SK-N-SH treated with all-trans-retinoic acid at 6 μM for 48 hours (cell line): ENCODE data around the gene MGMT.

Experiments used
- ARNTL ChIP-seq: fragments of 450-650 bp; formaldehyde crosslinking; IDR thresholded peaks from 2 replicates; pipeline ENCODE4 v1.5.0; 2020; ENCODE audit warnings: low read depth, mild to moderate bottlenecking, moderate library complexity, borderline replicate concordance
- CSRNP3 ChIP-seq: fragments of 250-450 bp; sonication (Bioruptor Pico); IDR thresholded peaks from 2 replicates; pipeline ENCODE4 v1.5.1; 2021; ENCODE audit warnings: mild to moderate bottlenecking, moderate library complexity
- GLIS3 ChIP-seq: fragments of 250-450 bp; sonication (Bioruptor Pico); IDR thresholded peaks from 2 replicates; pipeline ENCODE4 v1.5.0; 2020; ENCODE audit warnings: mild to moderate bottlenecking, moderate library complexity
- OSR1 ChIP-seq: fragments of 250-450 bp; sonication (Bioruptor Pico); IDR thresholded peaks from 2 replicates; pipeline ENCODE4 v1.8.0; 2022; ENCODE audit warnings: moderate library complexity, mild to moderate bottlenecking, inconsistent platforms
- POU6F1 ChIP-seq: fragments of 250-450 bp; sonication (Bioruptor Pico); IDR thresholded peaks from 2 replicates; pipeline ENCODE4 v1.8.0; 2021; ENCODE audit warnings: low read depth, mild to moderate bottlenecking, moderate library complexity, borderline replicate concordance
- PPARA ChIP-seq: fragments of 250-450 bp; sonication (Bioruptor Pico); IDR thresholded peaks from 2 replicates; pipeline ENCODE4 v1.5.0; 2020; ENCODE audit warnings: mild to moderate bottlenecking, borderline replicate concordance
- ZFP3 ChIP-seq: fragments of 250-450 bp; sonication (Bioruptor Pico); IDR thresholded peaks from 2 replicates; pipeline ENCODE4 v1.5.0; 2020; ENCODE audit warnings: mild to moderate bottlenecking, moderate library complexity
- ZFP30 ChIP-seq: fragments of 450-650 bp; formaldehyde crosslinking; IDR thresholded peaks from 2 replicates; pipeline ENCODE4 v1.5.0; 2022; ENCODE audit warnings: mild to moderate bottlenecking, moderate library complexity
- ZNF70 ChIP-seq: fragments of 450-650 bp; formaldehyde crosslinking; IDR thresholded peaks from 2 replicates; pipeline ENCODE4 v1.5.0; 2020; ENCODE audit warnings: mild to moderate bottlenecking, moderate library complexity
- TF ChIP-seq, protein P1 (sequence below): fragments of 250-450 bp; sonication (Bioruptor Pico); IDR thresholded peaks from 2 replicates; pipeline ENCODE4 v1.5.0; 2020; ENCODE audit warnings: mild to moderate bottlenecking, moderate library complexity

- TF ChIP-seq ZFP30 (CRISPR knock-in tag) (no peak), ZNF70 (CRISPR knock-in tag) (no peak), GLIS3 (CRISPR knock-in tag) (no peak), CSRNP3 (CRISPR knock-in tag) (no peak), ZFP3 (CRISPR knock-in tag) (no peak), ARNTL (CRISPR knock-in tag) (no peak), PPARA (no peak), POU6F1 (CRISPR knock-in tag) (no peak), OSR1 (CRISPR knock-in tag) (no peak)
- TF ChIP-seq, protein P1, sequence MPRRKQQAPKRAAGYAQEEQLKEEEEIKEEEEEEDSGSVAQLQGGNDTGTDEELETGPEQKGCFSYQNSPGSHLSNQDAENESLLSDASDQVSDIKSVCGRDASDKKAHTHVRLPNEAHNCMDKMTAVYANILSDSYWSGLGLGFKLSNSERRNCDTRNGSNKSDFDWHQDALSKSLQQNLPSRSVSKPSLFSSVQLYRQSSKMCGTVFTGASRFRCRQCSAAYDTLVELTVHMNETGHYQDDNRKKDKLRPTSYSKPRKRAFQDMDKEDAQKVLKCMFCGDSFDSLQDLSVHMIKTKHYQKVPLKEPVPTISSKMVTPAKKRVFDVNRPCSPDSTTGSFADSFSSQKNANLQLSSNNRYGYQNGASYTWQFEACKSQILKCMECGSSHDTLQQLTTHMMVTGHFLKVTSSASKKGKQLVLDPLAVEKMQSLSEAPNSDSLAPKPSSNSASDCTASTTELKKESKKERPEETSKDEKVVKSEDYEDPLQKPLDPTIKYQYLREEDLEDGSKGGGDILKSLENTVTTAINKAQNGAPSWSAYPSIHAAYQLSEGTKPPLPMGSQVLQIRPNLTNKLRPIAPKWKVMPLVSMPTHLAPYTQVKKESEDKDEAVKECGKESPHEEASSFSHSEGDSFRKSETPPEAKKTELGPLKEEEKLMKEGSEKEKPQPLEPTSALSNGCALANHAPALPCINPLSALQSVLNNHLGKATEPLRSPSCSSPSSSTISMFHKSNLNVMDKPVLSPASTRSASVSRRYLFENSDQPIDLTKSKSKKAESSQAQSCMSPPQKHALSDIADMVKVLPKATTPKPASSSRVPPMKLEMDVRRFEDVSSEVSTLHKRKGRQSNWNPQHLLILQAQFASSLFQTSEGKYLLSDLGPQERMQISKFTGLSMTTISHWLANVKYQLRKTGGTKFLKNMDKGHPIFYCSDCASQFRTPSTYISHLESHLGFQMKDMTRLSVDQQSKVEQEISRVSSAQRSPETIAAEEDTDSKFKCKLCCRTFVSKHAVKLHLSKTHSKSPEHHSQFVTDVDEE (CRISPR knock-in tag), result no peak
Measured at GRCh38 chr10:129641982-129642381, 174.9 kb downstream of the MGMT start.
